K562 (cell line): ENCODE data around the gene INPP4B.

Experiments used
- GATAD2B ChIP-seq: fragments of 450-650 bp; IDR thresholded peaks from 2 replicates; pipeline ENCODE4 v1.6.1; 2017; ENCODE audit warnings: mild to moderate bottlenecking, borderline replicate concordance
- POLR2AphosphoS5 ChIP-seq: IDR thresholded peaks from 2 replicates; pipeline ENCODE4 v1.6.1; 2011; ENCODE audit warnings: mild to moderate bottlenecking, low read depth, low read length, moderate library complexity; ENCODE audit not compliant: control insufficient read depth, insufficient read depth

DNA sequence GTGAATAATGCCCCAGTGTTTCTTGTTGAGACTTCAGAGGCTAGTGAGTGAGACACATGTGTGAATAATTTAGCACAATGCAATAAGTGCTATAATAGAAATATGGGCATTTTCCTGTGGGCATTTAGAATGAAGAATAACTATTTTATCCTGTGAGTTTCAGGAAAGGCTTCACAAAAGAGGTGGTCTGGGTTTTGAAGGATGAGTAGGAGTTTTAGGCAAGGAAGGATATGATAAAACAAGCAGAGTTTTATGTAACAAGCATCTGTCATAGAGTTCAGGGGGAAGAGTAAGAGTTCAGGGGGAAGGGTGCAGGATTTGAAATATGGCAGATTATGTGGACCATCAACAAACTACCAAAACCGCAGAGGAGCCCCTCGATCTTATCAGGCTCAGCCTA lies 529.2 kb downstream of the INPP4B start:
- no peak for TF ChIP-seq POLR2AphosphoS5
- no peak for TF ChIP-seq GATAD2B
